ENCODE results near the gene SRP9.

- no peak for TF ChIP-seq CTCF (conservative IDR thresholded peaks at IDR 0.05; ENCODE audit: low read length)
- TF ChIP-seq EZH2phosphoT487 (IDR thresholded peaks at IDR 0.05; ENCODE audit: borderline replicate concordance), result no peak
Measured at GRCh38 chr1:225780630-225781029, 3.0 kb downstream of the SRP9 start.
